NCI-H1048 (cell line): Measurements from ENCODE around the gene FGD5.

Source experiments
- DNase-seq: peaks from one replicate; lab custom pipeline; 2025; lab: John Stamatoyannopoulos, UW

The FGD5 gene

GRCh38 chr3:14874784-14875183 is 56.0 kb downstream of the FGD5 start:
- DNase-seq: no peak

- DNase-seq: no peak
These were observed 56.8 kb downstream of the FGD5 start for GRCh38 chr3:14875411-14876175.

- DNase-seq: no peak
These were observed 58.2 kb downstream of the FGD5 start for GRCh38 chr3:14876921-14877333.

GRCh38 chr3:14877469-14877868 is 58.7 kb downstream of the FGD5 start:
- DNase-seq: no peak

GRCh38 chr3:14879211-14879874 is 60.6 kb downstream of the FGD5 start:
- DNase-seq: no peak

- no peak for DNase-seq
These were observed 61.8 kb downstream of the FGD5 start for GRCh38 chr3:14880447-14881106.

GRCh38 chr3:14883226-14883625 is 64.5 kb downstream of the FGD5 start:
- no peak for DNase-seq

- DNase-seq: no peak
These were observed 65.9 kb downstream of the FGD5 start for GRCh38 chr3:14884665-14885064.

- no peak for DNase-seq
These were observed 66.5 kb downstream of the FGD5 start for GRCh38 chr3:14885307-14885706.

- DNase-seq: no peak
These were observed 67.3 kb downstream of the FGD5 start for GRCh38 chr3:14886101-14886500.

GRCh38 chr3:14889205-14889604 is 70.4 kb downstream of the FGD5 start:
- no peak for DNase-seq

- DNase-seq: no peak
These were observed 71.2 kb downstream of the FGD5 start for GRCh38 chr3:14889943-14890342.

GRCh38 chr3:14890476-14890875 is 71.7 kb downstream of the FGD5 start:
- DNase-seq: no peak

- DNase-seq: no peak
These were observed 72.7 kb downstream of the FGD5 start for GRCh38 chr3:14891135-14892132.

- no peak for DNase-seq
These were observed 73.5 kb downstream of the FGD5 start for GRCh38 chr3:14892226-14892625.

GRCh38 chr3:14894085-14894484 is 75.3 kb downstream of the FGD5 start:
- DNase-seq: no peak

GRCh38 chr3:14897266-14897665 is 78.5 kb downstream of the FGD5 start:
- DNase-seq: no peak

- no peak for DNase-seq
These were observed 80.2 kb downstream of the FGD5 start for GRCh38 chr3:14898929-14899328.

- no peak for DNase-seq
These were observed 81.3 kb downstream of the FGD5 start for GRCh38 chr3:14899993-14900618.

GRCh38 chr3:14900881-14901873 is 82.4 kb downstream of the FGD5 start:
- no peak for DNase-seq
